Activated CD4-positive, alpha-beta T cell treated with anti-CD3 and anti-CD28 coated beads, Interleukin-2, Interleukin-4, amounts not matched to agents 100 ng/mL and 50 ng/mL, durations not matched to agents 16 hours and 8 hours (primary cell): ENCODE measurements around the gene AK9.
"Not testable (repeated sequence)": the region's sequence is repeated elsewhere in the genome, so short reads cannot be mapped to it uniquely, and the experiment has no call there.

Experiments
- DNase-seq: peaks from one replicate; pipeline ENCODE4 v3.0.0-alpha.2; 2020; ENCODE audit warnings: low spot score

Gene AK9

DNA sequence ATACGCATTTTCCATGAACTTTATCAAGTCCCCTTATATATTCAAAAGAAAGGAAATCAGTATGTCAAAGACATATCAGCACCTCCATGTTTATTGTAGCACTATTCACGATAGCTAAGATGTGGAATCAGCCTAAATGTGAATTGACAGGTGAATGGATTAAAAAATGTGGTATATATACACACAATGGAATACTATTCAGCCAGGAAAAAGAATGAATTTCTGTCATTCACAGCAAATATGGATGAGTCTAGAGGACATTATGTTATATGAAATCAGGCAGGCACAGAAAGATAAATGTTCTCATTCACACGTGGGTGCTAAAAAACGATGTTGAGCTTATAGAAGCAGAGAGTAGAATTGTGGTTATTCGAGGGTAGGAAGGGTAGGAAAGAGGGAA lies 5.4 kb upstream of the AK9 start:
- DNase-seq, result no peak

DNA sequence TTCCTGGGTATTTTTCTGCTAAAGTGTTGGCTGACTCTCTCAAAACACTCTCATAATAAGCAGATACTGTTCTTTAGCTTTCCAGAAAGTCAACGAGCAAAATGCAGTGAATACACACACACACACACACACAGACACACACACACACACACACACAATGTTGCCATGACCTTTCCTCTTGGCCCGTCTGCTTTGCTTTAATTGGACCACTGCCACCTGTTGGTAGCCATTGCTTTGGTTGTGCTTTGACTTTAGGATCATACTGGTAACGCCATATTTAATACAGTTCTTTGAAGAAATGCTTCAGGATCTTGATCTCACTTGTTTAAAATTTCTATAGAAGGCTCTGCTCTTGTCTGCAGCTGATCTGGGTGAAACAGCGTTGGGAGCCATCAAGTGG lies 4.5 kb upstream of the AK9 start:
- DNase-seq, result no peak

DNA sequence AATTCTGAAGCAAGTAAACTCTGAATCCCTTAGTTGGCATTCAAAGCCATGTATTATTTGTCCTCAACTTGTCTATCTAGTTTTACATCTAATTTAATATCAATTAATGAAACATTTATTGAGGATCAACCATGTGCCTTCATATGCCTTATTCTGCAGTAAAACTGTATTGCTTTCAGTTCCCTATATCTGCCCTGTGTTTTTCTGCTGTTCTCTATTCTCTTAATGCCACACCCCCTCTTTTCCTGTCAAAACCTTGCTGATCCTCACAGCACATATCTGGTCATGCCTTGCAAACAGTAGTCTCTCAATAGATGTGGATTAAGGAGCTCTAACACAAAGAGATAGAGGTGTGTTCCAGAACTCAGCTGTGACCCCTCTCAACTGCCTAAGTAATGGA lies 2.1 kb upstream of the AK9 start:
- no peak for DNase-seq

DNA sequence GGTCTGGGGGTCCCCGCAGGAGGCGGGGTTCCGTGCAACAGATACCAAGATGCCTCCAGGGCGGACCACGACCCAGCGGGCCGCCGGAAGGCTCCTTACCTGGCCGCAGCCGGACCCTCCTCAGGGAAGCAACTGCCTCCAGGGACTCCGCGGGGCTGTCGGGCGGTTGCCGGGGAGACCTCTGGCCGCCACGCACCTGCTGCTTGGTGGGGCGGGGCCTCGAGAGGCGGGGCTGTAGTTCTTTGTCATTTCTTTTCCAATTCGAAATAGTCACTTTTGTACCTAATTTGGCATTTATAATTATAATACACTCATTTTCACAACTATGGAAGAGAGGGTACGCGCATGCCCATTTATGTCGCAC lies 647 bp downstream of the AK9 start:
- peak; percentile 36 for DNase-seq

DNA sequence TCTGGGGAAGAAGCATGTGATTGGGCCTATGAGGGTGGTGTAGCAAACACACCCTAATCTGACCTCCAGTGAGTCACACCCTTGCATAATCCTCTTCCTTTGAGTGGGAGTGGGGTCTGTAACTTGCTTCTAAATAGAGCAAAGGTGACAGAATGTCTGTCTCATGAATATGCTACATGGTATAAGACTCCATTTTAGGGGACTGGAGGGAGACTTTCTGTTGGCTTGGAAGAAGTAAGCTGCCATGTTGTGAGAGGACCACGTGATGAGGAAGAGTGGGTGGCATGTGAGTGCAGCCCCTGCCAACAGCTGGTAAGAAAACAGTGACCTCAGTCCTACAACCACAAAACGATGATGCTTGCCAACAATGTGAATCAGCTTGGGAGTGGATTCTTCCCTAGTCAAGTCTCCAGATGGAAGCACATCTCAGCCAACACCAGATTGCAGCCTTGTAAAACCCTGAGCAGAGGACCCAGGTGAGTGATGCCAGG lies 3.7 kb downstream of the AK9 start:
- no peak for DNase-seq

DNA sequence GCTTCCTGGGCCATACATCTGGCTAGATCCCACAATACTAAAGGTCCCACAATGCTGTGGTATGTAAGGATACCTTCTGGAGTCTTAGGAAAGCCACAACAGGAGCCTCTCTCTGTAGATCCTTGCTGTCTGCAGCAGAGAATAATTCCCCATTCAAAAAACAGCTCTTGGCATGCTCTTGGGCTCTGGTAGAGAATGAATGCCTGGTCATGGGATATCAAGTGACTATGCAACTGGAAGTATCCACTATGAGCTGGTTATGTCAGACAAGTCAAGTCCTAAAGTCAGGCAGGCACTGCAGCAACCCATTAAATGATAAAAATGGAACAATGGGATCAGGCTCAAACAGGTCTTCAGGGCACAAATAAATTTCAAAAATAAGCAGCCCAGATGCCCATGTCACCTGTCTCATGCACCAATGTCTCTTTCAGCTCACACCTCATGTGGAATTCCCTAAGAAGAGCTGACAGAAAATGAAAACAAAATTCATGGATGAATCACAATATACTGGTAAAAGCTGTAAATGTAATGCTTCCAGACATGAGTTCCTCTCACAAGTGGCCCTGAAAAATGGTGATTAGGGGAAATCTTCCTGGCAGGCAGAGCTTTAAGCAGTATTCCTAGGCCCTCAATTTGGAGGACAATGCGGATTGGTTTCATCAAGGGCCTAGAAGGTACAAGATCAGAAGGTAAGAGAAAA lies 4.3 kb downstream of the AK9 start:
- DNase-seq, result no peak

DNA sequence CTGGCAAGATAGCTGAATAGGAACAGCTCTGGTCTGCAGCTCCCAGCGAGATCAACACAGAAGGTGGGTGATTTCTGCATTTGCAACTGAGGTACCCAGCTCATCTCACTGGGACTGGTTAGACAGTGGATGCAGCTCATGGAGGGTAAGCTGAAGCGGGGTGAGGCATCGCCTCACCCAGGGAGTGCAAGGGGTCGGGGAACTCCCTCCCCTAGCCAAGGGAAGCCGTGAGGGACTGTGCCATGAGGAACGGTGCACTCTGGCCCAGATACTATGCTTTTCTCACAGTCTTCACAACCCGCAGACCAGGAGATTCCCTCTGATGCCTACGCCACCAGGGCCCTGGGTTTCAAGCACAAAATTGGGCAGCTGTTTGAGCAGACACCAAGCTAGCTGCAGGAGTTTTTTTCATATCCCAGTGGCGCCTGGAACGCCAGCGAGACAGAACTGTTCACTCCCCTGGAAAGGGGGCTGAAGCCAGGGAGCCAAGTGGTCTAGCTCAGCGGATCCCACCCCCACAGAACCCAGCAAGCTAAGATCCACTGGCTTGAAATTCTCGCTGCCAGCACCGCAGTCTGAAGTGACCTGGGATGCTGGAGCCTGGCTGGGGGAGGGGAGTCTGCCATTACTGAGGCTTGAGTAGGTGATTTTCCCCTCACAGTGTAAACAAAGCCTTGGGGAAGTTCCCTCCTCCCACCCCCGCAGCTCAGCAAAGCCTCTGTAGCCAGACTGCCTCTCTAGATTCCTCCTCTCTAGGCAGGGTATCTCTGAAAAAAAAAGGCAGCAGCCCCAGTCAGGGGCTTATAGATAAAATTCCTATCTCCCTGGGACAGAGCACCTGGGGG lies 12.1 kb downstream of the AK9 start:
- not testable (repeated sequence) for DNase-seq

DNA sequence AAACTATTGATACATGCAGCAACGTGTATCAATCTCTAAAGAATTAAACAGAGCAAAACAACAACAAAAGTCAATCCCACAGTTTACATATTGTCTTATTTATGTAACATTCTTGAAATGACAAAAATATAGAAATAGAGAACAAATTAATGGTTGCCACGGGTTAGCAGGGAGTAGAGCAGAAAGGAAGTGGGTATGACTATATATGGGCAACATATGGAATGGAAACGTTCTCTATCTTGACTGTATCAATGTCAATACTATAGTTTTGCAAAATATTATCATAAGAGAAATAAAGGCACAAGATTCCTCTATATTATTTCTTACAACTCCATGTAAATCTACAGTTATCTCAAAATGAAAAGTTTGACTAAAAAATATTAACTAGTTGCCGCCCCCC lies 12.8 kb downstream of the AK9 start:
- no peak for DNase-seq

DNA sequence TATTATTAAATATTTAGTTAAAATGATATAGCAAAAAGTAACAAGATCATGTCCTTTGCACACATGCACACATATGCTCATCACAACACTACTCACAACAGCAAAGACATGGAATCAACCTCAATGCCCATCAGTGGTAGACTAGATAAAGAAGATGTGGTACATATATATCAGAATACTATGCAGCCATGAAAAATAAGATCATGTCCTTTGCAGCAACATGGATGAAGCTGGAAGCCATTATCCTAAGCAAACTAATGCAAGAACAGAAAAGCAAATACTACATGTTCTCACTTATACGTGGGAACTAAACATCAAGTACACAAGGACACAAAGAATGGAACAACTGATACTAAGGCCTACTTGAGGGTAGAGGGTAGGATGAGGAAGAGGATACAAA lies 14.3 kb downstream of the AK9 start:
- no peak for DNase-seq

DNA sequence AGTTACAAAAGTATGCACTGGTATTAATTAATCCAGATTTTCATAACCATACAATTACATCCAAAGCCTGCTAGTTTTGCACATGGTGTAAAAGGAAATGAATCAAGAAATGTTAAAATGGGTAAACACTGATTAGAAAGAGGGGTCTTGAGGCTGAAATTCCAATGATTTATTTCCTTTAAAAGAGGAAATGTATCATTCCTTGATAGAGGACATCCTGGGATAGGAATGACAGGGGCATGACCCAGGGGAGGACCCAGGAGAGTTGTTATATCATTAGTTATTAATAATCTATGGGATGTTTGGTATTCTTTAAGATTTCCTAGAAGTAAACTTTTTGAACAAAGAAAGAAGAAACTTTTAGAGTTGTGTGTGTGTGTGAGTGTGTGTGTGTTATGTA lies 18.2 kb downstream of the AK9 start:
- DNase-seq, result no peak

DNA sequence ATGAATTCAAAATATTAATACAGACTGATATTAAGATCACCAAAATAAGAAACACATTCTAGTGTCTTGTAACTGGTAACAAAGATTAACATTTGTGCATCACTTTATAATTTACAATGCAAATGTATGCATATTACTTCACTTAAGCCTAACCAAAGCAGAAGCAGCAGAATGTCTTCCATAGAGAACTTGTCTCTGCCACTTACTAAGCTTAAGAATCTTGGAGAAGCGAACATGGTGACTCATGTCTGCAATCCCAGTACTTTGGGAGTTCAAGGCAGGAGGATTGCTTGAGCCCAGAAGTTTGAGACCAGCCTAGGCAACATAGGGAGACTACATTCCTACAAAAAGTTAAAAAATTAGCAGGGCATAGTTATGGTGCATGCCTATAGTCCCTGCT lies 18.8 kb downstream of the AK9 start:
- DNase-seq, result no peak

DNA sequence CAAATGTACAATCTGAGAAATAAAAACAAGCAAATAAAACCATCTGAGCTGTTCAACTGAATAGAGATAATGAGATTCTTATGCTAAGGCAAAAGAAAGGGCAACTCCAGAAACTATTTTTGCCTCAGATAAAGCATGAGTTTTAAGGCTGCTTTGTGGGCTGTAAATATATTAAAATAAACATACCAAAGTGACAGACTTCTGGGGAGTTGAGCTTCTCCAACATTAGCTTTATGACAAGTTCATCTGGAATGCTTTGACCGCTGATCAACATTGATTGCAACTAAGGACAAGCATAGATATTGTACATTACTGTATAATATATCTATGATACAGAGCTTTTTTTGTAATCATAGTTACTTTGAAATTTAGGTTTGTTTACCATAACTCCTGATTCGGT lies 19.3 kb downstream of the AK9 start:
- no peak for DNase-seq

DNA sequence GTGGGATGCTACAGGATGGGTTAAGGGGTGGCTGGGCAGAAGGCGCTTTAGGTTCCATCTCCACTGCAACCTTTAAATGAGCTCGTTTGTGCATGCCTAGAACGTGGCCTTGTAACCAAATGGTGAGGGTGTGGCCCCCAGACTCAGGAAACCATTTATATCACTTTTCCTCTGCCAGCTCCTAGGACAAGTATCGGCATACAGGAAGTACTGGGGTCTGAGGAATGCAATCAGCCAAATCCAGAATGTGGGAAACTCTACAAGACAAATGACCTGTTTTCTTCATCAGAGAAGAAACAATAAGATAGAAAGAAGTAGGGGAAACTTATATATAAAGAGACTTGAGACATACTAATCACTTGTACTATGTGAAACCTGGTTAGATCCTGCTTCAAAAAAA lies 21.2 kb downstream of the AK9 start:
- no peak for DNase-seq

DNA sequence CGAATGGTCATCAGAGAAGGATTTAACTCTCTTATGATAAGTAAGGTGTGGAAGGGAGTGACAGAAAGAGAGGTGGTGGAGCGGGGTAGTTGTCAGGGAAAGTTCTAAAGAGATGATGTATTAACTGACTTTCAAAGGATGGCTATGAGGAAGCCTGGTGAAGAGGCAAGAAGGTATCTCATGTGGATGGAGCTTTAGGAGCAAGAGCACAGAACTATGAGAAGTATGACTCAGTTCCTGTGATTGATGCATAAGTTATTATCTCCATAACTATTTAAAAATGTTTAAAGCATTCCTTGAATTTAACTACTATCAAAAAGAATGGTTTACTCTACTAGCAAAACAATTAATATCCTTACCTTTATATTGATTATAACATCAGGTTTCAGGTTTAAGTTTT lies 28.8 kb downstream of the AK9 start:
- DNase-seq, result no peak

DNA sequence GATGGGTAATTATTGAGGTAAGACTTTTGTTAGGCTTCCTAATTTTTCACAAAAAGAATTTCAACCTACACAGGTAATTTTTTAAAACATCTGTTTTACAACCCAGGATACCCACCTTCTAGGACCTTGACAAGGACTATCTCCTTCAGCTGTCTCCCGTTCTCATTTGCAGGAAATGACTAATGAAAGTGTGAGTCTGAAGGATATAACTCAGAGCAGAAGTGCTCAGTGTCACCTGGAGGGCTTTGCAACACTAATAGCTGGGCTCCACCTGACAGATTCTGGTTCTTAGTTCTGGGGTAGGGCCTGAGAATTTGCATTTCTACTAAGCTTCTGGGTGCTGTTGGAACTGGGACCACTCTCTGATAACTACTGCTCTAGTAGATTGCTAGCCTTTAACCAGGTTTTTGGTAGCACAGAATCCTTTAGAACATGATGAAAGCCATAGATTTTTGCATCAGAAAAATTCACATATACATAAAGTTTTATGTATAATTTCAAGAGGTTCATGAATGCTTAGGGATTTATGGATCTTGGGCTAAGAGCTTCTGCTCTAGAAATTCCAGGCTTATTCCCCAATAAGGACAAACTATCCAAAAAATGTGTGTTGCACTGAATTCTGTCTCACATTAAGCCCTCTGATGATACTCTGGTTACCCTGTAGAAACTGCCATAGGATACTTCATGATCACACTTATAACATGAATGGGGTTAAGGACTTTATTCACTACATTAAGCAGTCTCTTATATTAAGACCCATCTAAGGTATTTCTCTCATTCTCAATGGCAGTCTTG lies 30.3 kb downstream of the AK9 start:
- DNase-seq, result peak; percentile 19

DNA sequence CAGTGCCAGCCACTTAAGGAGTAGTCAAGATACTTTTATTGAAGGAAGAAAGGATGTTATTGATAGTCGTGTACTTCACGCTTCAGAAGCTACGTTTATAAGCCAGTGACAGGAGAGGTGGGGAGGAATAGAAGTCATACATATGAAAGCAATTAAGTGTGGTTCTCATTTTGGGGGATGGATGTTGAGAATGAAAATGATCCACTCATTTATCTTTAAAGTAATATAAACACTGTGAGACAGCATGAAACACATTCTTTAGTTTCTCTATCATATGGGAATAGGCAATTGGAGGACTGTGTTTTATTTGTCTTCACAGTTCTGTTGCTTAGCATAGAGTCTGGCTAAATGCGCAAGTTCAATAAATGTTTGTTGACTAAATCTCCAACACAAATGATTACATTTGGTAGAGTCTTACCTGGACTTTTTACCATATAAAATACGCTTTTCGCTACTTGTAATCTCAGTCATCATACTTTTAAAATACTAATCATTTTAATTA lies 35.2 kb downstream of the AK9 start:
- no peak for DNase-seq

DNA sequence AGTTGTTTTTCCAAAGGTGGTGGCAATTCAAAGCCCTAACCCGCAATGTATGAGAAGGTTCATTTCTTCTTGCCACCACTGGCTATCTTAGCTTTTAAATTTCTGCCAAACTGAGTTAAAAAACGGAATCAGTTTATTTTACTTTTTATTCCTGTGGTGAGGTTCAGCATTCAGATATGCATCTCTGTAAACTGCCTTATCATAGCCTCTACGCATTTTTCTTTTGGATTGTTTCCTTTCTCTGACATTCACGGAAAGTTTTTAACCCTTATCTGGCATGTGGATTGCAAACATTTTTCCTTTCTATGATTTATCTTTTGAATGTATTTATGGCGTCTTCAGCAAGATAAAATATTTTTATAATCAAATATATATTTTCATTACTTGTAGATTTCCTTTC lies 37.7 kb downstream of the AK9 start:
- no peak for DNase-seq

DNA sequence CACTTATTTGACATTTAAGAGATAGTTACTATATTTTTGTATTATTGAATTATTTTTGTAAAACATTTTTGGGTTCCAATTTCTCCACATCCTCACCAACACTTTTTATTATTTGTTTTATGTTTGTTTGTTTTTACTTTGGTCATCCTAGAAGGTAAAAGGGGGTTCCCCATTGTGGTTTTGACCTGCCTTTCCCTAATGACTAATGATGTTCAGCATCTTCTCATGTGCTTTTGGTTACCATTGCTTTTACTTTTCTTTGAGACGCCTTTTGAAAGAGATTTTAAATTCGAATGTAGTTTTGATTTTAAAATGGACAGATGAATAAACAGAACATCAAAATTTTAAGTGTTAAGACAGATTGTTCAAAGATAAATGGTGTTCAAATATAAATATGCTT lies 46.9 kb downstream of the AK9 start:
- no peak for DNase-seq

DNA sequence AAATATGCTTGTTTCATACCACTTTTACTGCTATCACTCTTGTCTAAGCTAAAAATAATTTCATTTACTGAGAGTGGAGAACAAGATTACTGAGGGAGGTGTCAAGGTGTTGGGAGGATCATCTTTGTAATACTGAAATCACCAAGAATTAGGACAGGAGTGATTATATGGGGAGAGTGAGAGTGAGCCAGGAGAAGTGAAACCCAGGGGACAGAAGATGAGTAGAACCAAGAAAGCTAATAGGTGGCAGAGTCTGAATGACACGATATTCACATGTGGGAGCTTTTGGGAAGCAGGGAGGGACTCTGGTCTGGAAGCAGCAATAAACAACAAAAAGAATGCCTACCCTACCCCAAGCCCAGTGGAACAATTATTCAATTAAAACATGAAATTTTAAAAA lies 58.6 kb downstream of the AK9 start:
- no peak for DNase-seq

DNA sequence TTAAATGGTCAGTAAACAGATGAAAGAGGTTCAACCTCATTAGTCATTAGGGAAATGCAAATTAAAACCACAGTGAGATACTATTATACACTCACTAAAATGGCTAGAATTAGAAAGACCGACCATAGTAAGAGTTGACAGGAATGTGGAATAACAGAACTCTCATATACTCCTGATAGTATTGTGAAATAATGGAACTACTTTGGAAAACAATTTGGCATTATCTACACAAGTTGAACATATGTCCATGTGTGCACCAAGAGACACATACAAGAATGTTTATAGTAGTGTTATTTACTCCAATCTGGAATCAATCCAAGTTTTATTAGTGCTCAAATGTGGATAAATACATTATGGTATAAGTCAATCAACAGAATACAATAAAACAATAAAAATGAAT lies 59.6 kb downstream of the AK9 start:
- DNase-seq, result no peak

DNA sequence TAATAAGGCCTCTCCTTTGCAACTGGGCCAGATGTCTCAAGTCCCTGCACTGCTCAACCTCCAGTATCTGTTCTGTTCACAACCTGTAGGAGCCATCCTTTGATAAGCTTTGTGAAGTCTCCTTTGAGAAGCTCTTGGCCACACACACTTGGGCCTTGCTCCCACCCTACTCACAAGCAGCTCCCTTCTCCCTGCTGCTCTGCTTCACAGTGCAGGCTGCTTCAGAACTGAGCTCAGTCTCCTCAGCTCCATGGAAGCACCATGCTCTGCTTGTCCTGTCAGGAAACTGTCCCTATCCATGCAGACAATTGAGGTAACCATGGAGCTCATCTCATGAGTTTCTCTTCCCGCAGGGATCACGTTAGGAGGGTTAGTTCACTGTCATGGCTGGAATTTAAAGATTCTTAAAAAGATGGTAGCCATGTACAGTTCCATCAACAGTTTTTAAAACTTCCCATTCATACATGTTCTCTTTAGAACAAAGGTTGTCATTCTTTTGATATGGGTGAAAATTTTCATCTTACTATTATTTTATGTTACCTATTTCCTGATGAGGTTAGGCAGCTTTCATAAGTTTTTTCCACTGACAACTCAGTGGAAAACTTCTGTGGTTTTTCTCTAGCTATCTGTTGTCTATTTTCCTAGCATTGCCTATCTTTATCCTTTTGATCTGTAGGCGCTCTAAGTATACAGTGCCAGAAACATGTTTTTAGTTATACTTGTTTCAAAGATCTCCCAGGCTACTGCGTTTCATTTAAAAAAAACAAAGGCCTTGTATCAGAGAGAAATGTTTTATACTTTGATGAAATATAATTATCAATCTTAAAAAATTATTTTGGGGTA lies 62.6 kb downstream of the AK9 start:
- no peak for DNase-seq

DNA sequence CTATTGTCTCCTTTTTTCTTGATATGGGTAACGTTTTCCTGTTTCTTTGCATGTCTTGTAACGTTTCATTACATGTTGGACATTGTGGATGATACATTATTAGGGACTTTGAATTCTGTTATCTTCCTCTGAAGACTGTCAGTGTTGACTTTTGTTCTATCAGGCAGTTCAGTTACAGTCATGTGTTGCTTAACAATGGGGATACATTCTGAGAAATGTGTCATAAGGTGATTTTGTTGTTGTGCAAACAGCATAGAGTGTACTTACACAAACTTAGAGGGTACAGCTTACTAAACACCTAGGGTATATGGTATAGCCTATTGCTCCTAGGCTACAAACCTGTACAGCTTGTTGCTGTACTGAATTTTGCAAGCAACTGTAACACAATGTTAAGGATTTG lies 64.7 kb downstream of the AK9 start:
- DNase-seq, result no peak
